Transverse colon (tissue), 3 donors: ENCODE measurements around the gene CCDC91.

Source experiments
- EP300 ChIP-seq: sonication (generic); formaldehyde crosslinking; IDR thresholded peaks from one replicate; pipeline ENCODE4 v1.6.1; 2017; ENCODE audit warnings: antibody characterized with exemption, low read depth
- POLR2A ChIP-seq: fragments of 450-650 bp; IDR thresholded peaks from one replicate; pipeline ENCODE4 v1.6.1; 2016; ENCODE audit warnings: antibody characterized with exemption, mild to moderate bottlenecking, moderate library complexity
- TF ChIP-seq, protein P1 (sequence below), 5 experiments: fragments of 200-600 bp in 3 of 5; fragments of 450-650 bp in 2 of 5; sonication (generic) in 3 of 5; IDR thresholded peaks; 1 replicate in 2 of 5; 2 replicates in 3 of 5; pipeline ENCODE4 v1.5.1; 2016 to 2017; ENCODE audit warnings: antibody characterized with exemption in 5 of 5, inconsistent platforms in 3 of 5, mild to moderate bottlenecking in 2 of 5, moderate library complexity in 1 of 5

DNA sequence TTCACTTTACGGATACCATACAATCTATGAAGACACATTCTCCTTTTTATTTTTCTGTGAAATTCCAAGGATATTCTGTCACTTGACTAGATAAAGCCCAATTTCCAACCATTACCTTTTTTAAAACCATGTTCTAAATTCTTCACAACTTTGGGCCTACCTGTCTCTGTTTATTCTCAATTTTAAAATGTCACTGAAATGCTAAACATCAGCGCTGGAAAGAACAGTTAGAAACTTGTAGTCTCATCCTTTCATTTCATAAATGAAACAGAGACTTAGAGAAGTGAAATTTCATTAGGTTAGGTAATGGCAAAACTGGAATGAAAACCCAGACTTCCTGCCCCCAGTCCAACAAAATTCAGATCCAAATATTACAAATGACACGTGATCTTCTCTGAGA is 396.2 kb downstream of the CCDC91 start:
- TF ChIP-seq EP300 (no peak), POLR2A (no peak)
- TF ChIP-seq, protein P1, sequence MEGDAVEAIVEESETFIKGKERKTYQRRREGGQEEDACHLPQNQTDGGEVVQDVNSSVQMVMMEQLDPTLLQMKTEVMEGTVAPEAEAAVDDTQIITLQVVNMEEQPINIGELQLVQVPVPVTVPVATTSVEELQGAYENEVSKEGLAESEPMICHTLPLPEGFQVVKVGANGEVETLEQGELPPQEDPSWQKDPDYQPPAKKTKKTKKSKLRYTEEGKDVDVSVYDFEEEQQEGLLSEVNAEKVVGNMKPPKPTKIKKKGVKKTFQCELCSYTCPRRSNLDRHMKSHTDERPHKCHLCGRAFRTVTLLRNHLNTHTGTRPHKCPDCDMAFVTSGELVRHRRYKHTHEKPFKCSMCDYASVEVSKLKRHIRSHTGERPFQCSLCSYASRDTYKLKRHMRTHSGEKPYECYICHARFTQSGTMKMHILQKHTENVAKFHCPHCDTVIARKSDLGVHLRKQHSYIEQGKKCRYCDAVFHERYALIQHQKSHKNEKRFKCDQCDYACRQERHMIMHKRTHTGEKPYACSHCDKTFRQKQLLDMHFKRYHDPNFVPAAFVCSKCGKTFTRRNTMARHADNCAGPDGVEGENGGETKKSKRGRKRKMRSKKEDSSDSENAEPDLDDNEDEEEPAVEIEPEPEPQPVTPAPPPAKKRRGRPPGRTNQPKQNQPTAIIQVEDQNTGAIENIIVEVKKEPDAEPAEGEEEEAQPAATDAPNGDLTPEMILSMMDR (IDR thresholded peaks at IDR 0.05), result no peak
